H4 (cell line): ENCODE results near the gene UBQLNL. TPM values are rescaled to one million over a fixed set of nuclear protein-coding genes. Genes with fewer than 3 reads are reported as not detected.

Experiments used
- DNase-seq: peaks from one replicate; pipeline ENCODE4 v3.0.0-alpha.2; 2015; ENCODE audit warnings: low spot score
- total RNA-seq: library from RNA; depleted of rRNA; stranded (reverse); fragments of >200 nt; shearing (Covaris generic); gene quantifications from 2 replicates; pipeline ENCODE4 v1.2.3, GENCODE V29; 2014; rRNA removed

The UBQLNL gene, protein sequence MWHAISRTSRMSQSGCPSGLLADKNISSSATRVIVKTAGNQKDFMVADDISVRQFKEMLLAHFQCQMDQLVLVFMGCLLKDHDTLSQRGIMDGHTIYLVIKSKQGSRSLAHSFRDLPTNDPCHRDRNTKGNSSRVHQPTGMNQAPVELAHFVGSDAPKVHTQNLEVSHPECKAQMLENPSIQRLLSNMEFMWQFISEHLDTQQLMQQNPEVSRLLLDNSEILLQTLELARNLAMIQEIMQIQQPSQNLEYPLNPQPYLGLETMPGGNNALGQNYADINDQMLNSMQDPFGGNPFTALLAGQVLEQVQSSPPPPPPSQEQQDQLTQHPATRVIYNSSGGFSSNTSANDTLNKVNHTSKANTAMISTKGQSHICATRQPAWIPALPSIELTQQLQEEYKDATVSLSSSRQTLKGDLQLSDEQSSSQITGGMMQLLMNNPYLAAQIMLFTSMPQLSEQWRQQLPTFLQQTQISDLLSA
- total RNA-seq: not detected in 2 replicates

DNA sequence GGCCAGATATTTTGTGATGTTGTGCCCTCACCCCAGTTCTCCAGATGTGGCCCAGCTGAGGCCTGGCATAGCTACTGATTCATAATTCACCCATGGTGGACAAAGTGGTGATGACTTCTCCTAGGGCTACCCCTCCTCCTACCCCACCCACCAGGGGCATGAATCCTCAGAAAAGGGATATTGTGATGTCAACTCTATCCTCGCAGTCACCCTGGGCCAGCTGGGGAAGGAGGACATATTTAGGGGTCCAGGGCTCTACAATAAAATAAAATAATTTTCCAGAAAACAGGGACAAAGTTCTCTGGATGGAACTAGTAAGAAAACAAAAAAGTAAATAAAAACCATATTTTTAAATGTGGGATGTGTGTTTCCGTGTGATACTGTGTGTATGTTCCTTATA is at the start of gene UBQLNL:
Gene UBQLNL (minus strand): TSS at position 101 of the 400 bp plus-strand sequence. CDS start 258 bp downstream, outside the sequence.
- no peak for DNase-seq

DNA sequence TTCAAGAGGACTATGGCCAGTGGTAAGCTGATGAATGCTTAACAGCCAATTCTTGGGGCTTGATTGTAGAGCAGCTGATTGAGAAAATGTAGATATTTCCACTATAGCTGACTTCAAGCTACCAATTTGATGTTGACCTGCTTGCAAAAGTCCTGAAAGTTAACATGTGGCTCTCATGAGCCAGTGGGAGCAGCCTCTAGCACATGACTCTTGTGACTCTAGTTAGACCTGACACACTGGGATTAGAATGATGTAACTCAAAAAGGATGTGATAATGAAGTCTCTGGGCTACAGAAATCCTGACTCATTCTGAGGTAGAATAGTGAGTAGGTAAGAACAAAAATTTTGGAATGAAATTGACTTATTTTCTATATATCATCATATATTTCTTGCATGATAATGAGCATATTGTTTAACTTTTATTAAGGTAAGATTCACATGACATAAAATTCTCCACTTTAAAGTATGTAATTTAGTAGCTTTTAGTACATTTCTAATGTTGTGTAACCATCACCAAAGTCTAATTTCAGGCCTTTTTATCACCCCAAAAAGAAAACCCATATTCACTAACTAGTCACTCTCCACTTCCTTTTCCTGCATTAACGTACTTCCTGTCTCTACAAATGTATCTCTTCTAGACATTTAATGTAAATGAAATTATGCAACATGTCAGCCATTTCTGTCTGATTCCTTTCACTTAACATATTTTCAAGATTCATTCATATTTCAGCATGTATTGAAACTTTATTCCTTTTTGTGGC is 47.9 kb upstream of the UBQLNL start:
- DNase-seq: peak; percentile 23

DNA sequence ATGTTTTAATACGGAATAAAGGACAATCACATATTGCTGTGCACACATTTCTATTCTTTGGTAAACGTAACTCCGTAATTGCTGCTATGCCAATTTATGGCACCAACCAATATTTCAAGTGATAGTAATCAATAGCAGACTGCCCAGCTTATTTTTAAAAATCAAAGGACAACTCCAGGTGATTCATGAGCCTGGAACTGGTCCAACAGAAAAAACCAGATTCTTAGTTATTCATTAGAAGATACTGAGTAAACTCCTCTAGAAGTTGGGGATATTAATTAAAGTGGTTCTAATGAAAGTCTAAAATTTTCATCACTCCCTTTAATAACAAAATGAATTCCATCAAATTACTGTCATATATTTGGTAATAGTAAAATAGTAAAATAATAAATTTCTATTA is 41.3 kb upstream of the UBQLNL start:
- no peak for DNase-seq

DNA sequence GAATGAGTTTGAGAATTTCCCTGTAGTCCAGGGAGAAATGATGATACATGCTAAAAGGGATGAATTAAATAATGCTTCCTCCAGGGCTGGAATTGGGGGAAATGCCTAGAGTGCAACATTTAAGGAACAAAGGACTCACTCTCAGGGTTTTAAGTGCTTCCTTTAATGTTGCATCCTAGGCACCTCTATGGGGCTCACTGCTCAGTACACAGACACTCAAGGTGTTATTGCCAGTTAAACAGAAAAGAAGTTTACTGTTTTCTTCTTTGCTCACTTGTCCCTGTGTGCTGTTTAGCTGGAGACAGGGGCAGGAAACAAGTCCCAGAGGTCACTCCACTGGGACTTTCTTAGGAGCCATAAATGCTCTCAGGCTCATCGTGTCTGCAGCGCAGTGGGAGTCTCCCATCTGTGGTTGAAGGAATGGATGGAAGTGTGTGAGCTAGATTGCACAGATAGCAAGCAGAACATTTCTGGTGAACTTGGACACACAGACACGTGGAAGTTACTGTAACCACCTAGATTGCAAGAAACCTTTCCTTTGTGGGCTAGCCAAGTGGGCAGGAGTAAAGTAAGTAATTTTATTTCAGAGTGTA is 40.2 kb upstream of the UBQLNL start:
- DNase-seq: no peak

DNA sequence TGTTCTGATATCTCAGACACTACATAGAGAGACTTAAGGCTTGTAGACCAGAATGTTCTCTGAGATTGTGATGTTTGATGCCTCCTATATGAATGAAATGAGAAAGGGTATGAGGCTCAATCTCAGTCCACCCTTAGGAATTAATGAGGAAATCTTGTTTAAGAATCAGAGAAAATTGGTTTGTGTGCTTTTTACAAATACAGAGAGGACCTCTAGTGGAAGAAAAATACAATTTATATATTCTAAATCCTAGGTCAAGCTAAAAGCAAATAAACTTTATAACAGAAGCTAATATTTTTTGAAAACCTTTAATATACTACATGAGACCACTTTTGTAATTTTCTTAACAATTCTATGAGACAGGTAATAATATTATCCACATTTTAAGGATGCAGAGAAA is 36.8 kb upstream of the UBQLNL start:
- no peak for DNase-seq

DNA sequence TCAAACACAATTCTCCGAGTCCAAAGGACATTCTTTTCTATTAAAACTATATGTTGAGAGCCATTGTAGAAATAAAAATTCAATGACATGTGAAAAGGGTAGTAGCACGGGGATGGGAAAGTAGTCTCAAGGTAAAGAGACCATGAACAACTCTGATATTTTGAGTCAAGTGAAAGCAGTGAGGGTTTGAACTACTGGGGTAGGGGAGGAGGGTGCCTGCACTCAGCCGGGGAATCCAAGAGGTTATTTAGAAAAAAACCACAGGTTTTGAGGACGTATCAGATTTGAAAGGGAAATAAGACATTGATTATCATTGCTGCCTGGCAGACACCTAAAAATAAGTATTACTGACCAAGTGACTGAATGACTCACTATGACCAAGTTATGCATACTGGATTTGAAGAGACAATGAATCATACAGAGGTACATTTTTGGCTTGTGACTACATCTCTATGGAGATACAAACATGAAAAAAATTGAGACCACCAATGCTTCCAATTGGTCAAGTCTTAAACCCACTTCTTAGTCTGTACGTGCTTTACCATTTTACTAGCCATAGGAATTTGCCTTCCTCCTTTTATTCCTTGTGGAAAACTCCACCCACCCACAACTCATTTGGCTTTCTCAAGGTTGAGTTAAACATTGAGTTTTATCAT is 34.1 kb upstream of the UBQLNL start:
- DNase-seq: no peak

DNA sequence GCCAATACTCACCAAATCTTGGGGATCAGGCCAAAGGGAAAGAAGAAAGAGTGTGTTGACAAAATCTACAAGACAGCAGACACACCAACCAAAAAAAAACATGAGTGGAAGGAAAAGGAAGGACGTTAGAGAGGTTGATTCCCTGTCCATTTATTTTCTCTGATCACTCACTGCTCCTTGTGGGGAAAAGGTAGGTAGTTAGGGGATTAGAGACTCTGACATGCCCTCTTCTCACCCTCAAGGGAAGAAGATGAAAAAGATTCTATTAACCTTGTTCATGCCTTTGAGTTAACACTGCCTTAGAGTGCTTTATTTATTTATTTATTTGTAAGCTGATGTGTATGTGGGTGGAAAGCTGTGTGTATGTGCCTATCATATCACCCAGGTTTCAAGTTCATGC is 31.9 kb upstream of the UBQLNL start, which contains the start of gene OR52H1:
Gene OR52H1 (minus strand): TSS at position 101 of the 400 bp plus-strand sequence. CDS start 3,035 bp downstream, outside the sequence.
- no peak for DNase-seq

DNA sequence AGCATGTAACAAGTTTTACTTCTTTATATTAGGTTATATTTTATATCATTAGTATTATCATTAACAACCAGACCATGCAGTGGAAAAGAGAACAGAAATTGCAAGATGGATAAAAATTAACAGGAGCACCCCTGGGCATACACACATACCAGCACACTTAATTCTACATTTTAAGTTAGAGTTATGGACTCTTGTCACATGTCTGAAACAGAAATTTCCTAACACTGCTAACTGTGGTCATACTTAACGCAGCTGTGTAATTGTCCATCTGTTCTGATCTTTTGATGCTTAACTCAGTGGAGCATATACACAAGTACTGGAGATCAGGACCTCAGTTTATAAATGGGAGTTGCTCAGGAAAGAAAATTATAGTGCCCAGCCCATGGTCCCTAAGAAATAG is 31.5 kb upstream of the UBQLNL start:
- DNase-seq: no peak

DNA sequence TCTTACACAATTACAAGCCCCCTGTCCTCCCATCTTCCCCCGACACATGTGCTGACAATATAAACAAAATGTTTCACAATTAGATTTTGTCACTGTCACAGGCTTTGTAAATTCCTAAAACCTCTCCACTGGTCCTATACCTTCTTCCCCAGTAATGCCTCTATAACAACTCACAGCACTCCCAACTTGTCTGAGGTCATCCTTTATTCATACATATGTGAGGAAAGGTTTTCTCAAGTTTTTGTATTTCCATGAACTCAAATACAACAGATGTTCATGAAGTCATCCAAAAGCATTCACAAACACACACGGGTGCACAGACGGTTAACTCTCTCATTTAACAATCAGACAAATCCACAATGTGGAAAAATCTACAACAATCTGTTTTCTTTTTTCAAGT is 30.0 kb upstream of the UBQLNL start:
- no peak for DNase-seq

DNA sequence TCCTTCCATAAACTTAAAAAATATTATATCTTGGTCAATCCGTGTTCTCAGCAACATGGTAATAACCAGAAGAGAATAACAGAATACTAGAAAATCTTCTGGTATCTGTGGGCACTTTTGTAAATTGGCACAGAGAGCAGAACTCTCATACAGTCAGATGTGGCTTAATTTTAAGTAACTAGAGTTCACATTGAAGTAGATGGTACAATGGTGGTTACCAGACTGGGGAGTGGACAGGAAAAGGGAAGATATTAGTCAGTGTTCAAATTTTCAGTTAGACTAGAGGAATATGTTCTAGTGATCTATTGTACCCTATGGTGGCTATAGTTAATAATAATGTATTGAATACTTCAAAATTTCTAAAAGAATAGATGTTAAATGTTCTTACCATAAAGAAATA is 24.9 kb upstream of the UBQLNL start:
- DNase-seq: no peak

DNA sequence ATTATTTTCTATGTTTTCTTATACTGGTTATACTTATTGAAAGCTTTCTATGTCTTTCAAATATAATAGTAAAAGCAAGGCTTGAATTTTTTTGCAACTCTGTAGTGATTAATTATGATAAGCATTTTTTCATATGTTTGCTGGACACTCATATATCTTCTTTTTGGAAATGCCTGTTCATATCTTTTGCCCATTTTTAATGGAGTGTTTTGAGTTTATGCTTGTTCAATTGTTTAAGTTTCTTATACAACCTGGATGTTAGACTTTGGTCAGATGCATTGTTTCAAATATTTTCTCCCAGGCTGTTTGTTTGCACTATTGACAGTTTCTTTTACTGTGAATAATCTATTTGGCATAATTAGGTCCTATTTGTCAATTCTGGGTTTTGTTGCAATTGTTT is 20.0 kb upstream of the UBQLNL start:
- DNase-seq: no peak

DNA sequence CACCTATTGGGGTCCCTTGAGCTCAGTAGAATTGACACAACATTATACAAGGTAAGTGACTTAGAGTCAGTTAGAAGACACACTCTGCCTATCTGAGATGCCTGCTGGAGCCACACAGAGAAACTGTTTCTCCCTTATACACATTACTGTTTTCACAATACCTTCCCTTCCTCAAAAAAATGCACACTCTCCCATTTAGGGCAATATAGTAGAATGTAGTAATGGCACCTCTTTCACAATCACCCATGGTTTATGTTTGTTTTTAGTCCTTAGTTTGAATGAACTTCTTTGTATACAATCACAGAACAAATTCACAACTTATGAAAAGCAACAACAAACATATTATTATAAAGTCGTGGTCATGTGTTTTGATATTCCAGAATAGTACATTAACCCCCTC is 17.5 kb upstream of the UBQLNL start:
- DNase-seq: no peak

DNA sequence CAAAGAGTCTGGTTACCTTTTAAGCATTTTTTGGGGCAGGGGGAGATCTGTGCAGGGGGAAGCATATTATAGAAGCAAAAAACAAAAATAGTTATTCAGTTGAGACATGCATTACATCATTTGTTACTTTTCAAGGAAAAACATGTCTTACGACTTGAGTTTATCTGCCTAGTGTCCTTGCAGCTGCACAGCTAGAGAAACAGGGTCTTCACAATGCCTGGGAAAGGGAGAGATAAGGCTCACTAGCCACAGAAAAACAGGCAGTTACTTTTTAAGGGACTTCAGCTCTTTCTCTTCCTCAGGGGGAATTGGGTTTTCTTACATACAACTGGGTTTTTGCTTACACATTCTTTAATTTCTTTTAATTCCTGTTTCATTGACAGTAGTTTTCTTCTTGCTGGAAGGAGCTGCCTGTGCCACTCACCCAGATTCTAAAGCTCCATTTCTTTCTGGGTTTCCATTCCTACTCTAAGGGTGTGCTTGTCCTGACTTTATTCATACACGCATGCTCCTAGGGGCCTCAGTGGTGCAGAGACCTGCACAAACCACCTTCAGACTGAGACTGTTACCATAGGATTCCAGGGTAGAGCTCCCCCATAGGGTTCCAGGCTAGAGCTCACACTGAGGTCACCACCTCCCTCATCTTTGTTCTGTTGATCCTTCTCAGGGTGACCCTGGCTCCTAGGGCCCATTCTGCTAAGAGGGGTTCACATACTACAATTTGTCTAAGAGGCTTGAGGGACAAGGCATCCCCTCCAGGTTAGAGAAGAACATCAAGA is 14.7 kb upstream of the UBQLNL start:
- no peak for DNase-seq

DNA sequence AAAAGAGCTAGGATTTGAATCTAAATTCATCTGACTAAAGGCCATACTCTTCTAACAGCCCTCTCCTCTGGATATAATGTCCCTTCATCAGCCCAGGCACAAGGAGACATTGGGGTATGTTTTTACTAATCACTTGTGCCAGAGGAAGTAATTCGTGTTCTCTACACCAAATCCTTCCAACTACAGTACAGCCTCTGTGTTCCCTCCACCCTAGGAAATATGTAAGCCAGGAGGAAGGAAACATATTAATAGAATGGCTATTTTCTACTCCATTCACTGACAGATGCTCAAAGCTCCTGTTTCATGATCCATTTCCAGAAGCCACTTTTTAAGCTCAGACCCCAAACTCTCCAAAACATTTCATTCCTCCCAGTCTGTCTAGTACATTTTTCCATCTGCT is 12.0 kb upstream of the UBQLNL start:
- no peak for DNase-seq

DNA sequence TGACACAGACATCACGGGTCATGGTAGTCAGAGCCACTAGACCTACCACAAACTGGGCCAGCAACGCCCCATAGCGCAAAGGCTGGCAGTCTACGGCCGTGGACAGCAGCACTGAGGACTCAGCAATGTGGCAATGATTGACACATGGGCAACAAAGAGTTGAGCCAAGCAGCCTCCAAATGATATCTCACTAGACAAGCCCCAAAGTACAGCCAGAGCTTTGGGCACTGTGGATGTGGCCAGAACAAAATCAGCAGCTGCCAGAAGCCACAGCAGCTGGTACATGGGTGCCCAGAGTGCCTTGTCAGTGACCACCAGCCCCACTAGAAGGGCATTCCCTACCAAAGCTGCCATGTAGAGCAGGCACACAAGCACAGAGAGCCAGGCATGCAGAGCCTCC is 11.2 kb upstream of the UBQLNL start:
- no peak for DNase-seq

DNA sequence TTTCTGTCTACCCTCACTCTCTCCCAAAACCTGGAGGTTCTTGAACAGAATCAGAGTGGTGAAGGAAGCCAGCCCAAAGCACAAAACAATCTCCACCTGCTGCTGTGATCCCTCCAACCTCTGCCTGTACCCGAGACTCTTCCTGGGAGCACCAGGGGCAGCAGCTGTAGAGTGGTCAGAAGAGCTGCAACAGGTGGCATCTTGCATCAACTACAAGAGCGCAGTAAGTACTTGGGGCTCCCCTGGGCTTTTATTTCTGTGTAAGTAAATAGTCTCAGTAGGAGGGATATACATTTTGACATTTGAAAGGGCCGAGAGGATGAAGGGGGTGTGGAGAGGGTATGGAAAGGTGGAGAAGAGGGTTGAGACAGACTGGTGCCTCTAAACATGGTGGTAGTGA is 8.3 kb upstream of the UBQLNL start:
- DNase-seq: no peak

DNA sequence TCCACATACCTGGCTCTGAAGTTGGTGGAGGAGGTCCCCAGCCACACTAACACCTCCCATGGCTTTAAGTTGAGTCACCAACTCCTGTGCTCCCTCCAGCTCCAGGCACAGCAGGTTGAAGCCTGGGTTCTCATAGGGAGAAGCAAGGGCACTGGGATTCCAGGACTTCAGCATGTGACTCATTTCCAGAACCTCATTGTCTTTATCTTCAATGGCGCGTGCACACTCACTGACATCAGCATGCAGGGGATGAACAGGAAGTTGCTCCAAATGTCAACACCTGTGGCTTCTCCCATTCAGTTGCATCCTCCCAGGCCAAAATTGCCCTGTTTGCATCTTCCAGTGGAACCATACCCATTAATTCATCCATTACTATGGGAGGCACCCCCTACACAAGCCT is 5.8 kb upstream of the UBQLNL start:
- DNase-seq: no peak

DNA sequence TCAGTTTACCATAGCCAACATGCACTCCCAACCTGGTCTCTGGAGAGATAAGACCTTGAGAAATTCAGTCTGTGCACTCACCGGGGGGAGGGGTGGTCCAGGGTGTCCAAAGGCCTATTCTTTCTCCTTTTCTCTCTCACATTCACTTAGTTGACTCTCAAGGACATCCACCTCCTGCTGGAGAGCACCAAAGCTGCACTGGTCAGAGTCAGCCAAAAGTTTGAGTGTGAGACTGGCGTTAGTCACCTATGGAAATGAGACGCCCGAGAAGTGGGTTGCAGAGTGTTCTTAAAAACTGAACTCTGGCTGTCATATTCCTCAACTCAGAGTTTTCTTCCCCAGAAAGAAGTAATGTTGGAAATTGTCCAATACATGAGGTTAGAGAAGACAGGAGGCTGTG is 5.0 kb upstream of the UBQLNL start:
- DNase-seq: no peak

DNA sequence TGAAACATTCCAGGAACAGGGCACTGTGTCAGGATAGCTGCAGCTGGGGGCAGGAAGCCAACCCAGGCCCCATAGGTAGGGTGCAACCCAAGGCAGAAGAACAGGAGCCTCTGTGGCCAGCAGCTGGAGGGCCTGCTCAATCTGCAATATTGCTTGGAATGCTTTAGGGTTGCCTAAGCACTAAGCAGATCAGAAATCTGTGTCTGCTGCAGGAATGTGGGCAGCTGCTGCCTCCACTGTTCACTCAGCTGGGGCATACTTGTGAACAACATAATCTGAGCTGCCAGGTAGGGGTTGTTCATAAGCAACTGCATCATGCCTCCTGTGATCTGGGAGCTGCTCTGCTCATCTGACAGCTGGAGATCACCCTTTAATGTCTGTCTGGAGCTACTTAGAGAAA is 1.7 kb downstream of the UBQLNL start:
- DNase-seq: no peak

DNA sequence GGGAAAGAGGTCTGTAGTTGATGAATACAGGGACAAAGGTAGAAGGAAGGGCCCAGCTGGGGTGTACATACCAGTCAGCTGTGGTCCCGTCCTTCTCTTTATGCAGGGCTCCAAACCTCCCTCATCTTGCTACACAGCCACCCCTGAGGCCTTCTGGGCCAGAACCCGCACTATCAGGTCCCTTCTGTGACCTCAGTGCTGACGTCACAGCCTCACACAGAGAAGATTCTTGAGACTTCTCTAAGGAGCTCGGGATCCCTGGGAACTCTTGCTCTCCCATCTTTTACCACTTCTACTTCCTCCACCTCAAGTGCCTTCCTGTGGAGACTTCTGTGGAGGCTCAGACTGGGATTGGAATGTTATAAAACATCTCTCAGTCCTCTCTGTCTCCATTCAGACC is 6.7 kb downstream of the UBQLNL start, which contains the start of gene UBQLN3:
Gene UBQLN3 (minus strand): TSS at position 155 of the 400 bp plus-strand sequence. CDS start 399 bp downstream, outside the sequence.
- DNase-seq: no peak

DNA sequence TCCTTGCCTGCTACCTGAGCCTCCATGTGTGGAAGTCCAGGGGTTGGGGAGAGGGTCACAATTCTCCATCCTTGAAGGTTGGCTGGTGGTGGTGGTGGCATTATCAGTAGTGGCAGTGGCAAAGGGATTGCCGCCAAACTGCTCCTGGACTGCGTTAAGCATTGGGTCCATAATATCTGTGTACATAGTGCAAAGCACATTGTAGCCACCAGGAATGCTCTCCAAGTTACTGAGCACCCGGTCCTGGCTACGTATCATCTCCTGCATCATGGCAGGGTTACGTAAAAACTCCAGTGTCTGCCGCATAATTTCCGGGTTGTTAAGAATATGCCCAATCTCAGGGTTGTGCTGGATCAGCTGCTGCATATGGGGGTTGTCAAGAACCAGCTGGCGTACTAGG is 7.9 kb downstream of the UBQLNL start:
- DNase-seq: no peak
